ENCODE results near the gene VAMP1.

DNA sequence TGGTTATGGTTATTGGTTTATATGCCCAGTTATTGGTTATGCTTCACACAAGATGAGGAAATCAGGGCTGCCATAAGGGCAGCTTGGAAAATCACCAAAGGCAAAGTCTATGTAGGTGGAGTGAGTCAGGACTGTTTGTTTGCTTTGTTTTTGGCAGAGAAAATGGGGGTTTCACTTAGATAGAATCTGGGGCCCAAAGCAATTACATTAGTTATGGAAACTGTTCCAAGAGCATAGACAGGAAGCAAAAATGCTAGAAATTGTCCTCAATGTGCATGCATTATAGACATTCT is 2.2 kb downstream of the VAMP1 start:
- TF ChIP-seq, protein P1, sequence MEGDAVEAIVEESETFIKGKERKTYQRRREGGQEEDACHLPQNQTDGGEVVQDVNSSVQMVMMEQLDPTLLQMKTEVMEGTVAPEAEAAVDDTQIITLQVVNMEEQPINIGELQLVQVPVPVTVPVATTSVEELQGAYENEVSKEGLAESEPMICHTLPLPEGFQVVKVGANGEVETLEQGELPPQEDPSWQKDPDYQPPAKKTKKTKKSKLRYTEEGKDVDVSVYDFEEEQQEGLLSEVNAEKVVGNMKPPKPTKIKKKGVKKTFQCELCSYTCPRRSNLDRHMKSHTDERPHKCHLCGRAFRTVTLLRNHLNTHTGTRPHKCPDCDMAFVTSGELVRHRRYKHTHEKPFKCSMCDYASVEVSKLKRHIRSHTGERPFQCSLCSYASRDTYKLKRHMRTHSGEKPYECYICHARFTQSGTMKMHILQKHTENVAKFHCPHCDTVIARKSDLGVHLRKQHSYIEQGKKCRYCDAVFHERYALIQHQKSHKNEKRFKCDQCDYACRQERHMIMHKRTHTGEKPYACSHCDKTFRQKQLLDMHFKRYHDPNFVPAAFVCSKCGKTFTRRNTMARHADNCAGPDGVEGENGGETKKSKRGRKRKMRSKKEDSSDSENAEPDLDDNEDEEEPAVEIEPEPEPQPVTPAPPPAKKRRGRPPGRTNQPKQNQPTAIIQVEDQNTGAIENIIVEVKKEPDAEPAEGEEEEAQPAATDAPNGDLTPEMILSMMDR (IDR thresholded peaks at IDR 0.05): no peak
- no peak for TF ChIP-seq POLR2A (IDR thresholded peaks at IDR 0.05)
